ENCODE results near the gene CCDC33.

DNA sequence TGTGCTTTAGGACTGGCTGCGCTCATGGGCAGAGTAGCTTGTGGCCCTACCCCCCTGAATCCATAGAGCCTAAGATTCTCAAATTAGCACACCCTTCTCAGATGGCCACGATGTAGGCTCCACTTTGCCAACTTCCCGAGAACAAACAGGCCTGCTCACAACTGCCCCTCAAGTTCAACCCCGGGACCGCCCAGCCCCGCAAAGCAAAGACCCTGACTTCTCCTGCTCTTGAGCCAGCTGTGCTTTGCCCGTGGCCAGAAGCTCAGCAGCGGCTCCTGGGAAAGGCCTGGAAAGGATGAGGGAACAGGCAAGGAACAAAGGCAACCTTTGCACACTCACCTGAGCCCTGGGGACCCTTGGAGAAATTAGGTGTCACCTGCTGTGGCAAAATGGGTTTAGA, 99.3 kb downstream of the CCDC33 start:
- TF ChIP-seq, protein P1, sequence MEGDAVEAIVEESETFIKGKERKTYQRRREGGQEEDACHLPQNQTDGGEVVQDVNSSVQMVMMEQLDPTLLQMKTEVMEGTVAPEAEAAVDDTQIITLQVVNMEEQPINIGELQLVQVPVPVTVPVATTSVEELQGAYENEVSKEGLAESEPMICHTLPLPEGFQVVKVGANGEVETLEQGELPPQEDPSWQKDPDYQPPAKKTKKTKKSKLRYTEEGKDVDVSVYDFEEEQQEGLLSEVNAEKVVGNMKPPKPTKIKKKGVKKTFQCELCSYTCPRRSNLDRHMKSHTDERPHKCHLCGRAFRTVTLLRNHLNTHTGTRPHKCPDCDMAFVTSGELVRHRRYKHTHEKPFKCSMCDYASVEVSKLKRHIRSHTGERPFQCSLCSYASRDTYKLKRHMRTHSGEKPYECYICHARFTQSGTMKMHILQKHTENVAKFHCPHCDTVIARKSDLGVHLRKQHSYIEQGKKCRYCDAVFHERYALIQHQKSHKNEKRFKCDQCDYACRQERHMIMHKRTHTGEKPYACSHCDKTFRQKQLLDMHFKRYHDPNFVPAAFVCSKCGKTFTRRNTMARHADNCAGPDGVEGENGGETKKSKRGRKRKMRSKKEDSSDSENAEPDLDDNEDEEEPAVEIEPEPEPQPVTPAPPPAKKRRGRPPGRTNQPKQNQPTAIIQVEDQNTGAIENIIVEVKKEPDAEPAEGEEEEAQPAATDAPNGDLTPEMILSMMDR (IDR thresholded peaks at IDR 0.05; ENCODE audit: insufficient read depth, low read length) = no peak
- TF ChIP-seq POLR2AphosphoS5 (IDR thresholded peaks at IDR 0.05; ENCODE audit: low read depth) = no peak
- TF ChIP-seq, protein P2, sequence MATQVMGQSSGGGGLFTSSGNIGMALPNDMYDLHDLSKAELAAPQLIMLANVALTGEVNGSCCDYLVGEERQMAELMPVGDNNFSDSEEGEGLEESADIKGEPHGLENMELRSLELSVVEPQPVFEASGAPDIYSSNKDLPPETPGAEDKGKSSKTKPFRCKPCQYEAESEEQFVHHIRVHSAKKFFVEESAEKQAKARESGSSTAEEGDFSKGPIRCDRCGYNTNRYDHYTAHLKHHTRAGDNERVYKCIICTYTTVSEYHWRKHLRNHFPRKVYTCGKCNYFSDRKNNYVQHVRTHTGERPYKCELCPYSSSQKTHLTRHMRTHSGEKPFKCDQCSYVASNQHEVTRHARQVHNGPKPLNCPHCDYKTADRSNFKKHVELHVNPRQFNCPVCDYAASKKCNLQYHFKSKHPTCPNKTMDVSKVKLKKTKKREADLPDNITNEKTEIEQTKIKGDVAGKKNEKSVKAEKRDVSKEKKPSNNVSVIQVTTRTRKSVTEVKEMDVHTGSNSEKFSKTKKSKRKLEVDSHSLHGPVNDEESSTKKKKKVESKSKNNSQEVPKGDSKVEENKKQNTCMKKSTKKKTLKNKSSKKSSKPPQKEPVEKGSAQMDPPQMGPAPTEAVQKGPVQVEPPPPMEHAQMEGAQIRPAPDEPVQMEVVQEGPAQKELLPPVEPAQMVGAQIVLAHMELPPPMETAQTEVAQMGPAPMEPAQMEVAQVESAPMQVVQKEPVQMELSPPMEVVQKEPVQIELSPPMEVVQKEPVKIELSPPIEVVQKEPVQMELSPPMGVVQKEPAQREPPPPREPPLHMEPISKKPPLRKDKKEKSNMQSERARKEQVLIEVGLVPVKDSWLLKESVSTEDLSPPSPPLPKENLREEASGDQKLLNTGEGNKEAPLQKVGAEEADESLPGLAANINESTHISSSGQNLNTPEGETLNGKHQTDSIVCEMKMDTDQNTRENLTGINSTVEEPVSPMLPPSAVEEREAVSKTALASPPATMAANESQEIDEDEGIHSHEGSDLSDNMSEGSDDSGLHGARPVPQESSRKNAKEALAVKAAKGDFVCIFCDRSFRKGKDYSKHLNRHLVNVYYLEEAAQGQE (IDR thresholded peaks at IDR 0.05; ENCODE audit: insufficient replicate concordance, low read depth) = no peak

All from HL-60 (cell line).